ENCODE measurements around the gene PALLD. TPM values are rescaled to one million over a fixed set of nuclear protein-coding genes. Genes with fewer than 3 reads are reported as not detected.
A peak's percentile ranks its signal among the peaks of the same experiment; 100 is the strongest.
"Not testable (repeated sequence)": the region's sequence is repeated elsewhere in the genome, so short reads cannot be mapped to it uniquely, and the experiment has no call there.

PALLD gene
- polyA plus RNA-seq, 1 donor (not counting 4 experiments of a cell fraction or from before 2014, with no cell fraction given) = 136 TPM

GRCh38 chr4:168451744-168452390 lies 45.0 kb upstream of the PALLD start:
- Histone ChIP-seq H3K27me3 (ENCODE audit: control insufficient read depth, extremely low read depth, insufficient read depth, low read length) (no peaks in the 10 kb centered on the region), H3K36me3 (ENCODE audit: control insufficient read depth in 2 of 2, extremely low read depth in 1 of 2, insufficient read depth in 2 of 2, low read length in 2 of 2) (peaks cover 0 to 9% of the 10 kb centered on the region in 2 experiments), H4K20me1 (ENCODE audit: control insufficient read depth, extremely low read depth, insufficient read depth, low read length) (no peaks in the 10 kb centered on the region), H3K9ac (ENCODE audit: control insufficient read depth, extremely low read depth, insufficient read depth, low read length) (no peak overlapping the region), H3K4me2 (ENCODE audit: control insufficient read depth, extremely low read depth, insufficient read depth, low read depth, low read length) (peak overlapping the region; percentile 20), H3K27ac (ENCODE audit: control insufficient read depth, insufficient read depth, low read length) (peak overlapping the region; percentile 10), H3K4me1 (ENCODE audit: control insufficient read depth, extremely low read depth, insufficient read depth, low read length) (peaks cover 14% of the 10 kb centered on the region), H3K9me1 (ENCODE audit: control insufficient read depth, extremely low read depth, insufficient read depth, low read length) (no peaks in the 10 kb centered on the region), H3K4me3 (ENCODE audit: control insufficient read depth in 2 of 3, extremely low read depth in 1 of 3, insufficient read depth in 2 of 3, low read depth in 1 of 3, low read length in 3 of 3) (no peak overlapping the region), H3K79me2 (ENCODE audit: control insufficient read depth, insufficient read depth, low read length) (no peaks in the 10 kb centered on the region), H2AFZ (ENCODE audit: control insufficient read depth, low read length) (no peak overlapping the region), H3K9me3 (ENCODE audit: control insufficient read depth, low read depth, low read length) (no peaks in the 10 kb centered on the region)
- DNase-seq (ENCODE audit: low read depth, low spot score) (peak; percentile 36), FAIRE-seq (peak; percentile 90)
- no peak for TF ChIP-seq CTCF (optimal IDR thresholded peaks at IDR 0.05 in 1 of 3, IDR thresholded peaks at IDR 0.05 in 1 of 3, conservative IDR thresholded peaks at IDR 0.05 in 1 of 3; ENCODE audit: extremely low read depth in 1 of 3, insufficient read depth in 2 of 3, low read length in 3 of 3)
- no peak for TF ChIP-seq EZH2 (IDR thresholded peaks at IDR 0.05; ENCODE audit: low read length)
- dilution Hi-C loops (cut with MboI; ENCODE audit: extremely low pct_ligation_motif_present, low sequenced_read_pairs) = no loop called here

GRCh38 chr4:168453146-168453545 lies 43.7 kb upstream of the PALLD start:
- H3K9me1 ChIP-seq (ENCODE audit: control insufficient read depth, extremely low read depth, insufficient read depth, low read length) = no peaks in the 10 kb centered on the region
- no peak for TF ChIP-seq CTCF (optimal IDR thresholded peaks at IDR 0.05 in 1 of 3, IDR thresholded peaks at IDR 0.05 in 1 of 3, conservative IDR thresholded peaks at IDR 0.05 in 1 of 3; ENCODE audit: extremely low read depth in 1 of 3, insufficient read depth in 2 of 3, low read length in 3 of 3)
- TF ChIP-seq EZH2 (IDR thresholded peaks at IDR 0.05; ENCODE audit: low read length) = no peak
- H3K4me1 ChIP-seq (ENCODE audit: control insufficient read depth, extremely low read depth, insufficient read depth, low read length) = peaks cover 14% of the 10 kb centered on the region
- H3K9me3 ChIP-seq (ENCODE audit: control insufficient read depth, low read depth, low read length) = no peaks in the 10 kb centered on the region
- no peaks in the 10 kb centered on the region for H4K20me1 ChIP-seq (ENCODE audit: control insufficient read depth, extremely low read depth, insufficient read depth, low read length)
- peaks cover 0 to 9% of the 10 kb centered on the region in 2 experiments for H3K36me3 ChIP-seq (ENCODE audit: control insufficient read depth in 2 of 2, extremely low read depth in 1 of 2, insufficient read depth in 2 of 2, low read length in 2 of 2)
- no peak overlapping the region for H3K9ac ChIP-seq (ENCODE audit: control insufficient read depth, extremely low read depth, insufficient read depth, low read length)
- H3K27ac ChIP-seq (ENCODE audit: control insufficient read depth, insufficient read depth, low read length) = no peak overlapping the region
- no peak overlapping the region for H2AFZ ChIP-seq (ENCODE audit: control insufficient read depth, low read length)
- H3K79me2 ChIP-seq (ENCODE audit: control insufficient read depth, insufficient read depth, low read length) = no peaks in the 10 kb centered on the region
- H3K27me3 ChIP-seq (ENCODE audit: control insufficient read depth, extremely low read depth, insufficient read depth, low read length) = no peaks in the 10 kb centered on the region
- no peak overlapping the region for H3K4me3 ChIP-seq (ENCODE audit: control insufficient read depth in 2 of 3, extremely low read depth in 1 of 3, insufficient read depth in 2 of 3, low read depth in 1 of 3, low read length in 3 of 3)
- no peak overlapping the region for H3K4me2 ChIP-seq (ENCODE audit: control insufficient read depth, extremely low read depth, insufficient read depth, low read depth, low read length)
- DNase-seq (ENCODE audit: low read depth, low spot score) = no peak
- dilution Hi-C loops (cut with MboI; ENCODE audit: extremely low pct_ligation_motif_present, low sequenced_read_pairs) = no loop called here
- no peak for FAIRE-seq

- H3K36me3 ChIP-seq (ENCODE audit: control insufficient read depth in 2 of 2, extremely low read depth in 1 of 2, insufficient read depth in 2 of 2, low read length in 2 of 2); H3K4me1 ChIP-seq (ENCODE audit: control insufficient read depth, extremely low read depth, insufficient read depth, low read length); H3K4me2 ChIP-seq (ENCODE audit: control insufficient read depth, extremely low read depth, insufficient read depth, low read depth, low read length); FAIRE-seq; H3K27me3 ChIP-seq (ENCODE audit: control insufficient read depth, extremely low read depth, insufficient read depth, low read length); DNase-seq (ENCODE audit: low read depth, low spot score); H3K9me1 ChIP-seq (ENCODE audit: control insufficient read depth, extremely low read depth, insufficient read depth, low read length); H3K79me2 ChIP-seq (ENCODE audit: control insufficient read depth, insufficient read depth, low read length); H3K9ac ChIP-seq (ENCODE audit: control insufficient read depth, extremely low read depth, insufficient read depth, low read length); H3K9me3 ChIP-seq (ENCODE audit: control insufficient read depth, low read depth, low read length); H3K27ac ChIP-seq (ENCODE audit: control insufficient read depth, insufficient read depth, low read length); H2AFZ ChIP-seq (ENCODE audit: control insufficient read depth, low read length); H4K20me1 ChIP-seq (ENCODE audit: control insufficient read depth, extremely low read depth, insufficient read depth, low read length); dilution Hi-C loops (cut with MboI; ENCODE audit: extremely low pct_ligation_motif_present, low sequenced_read_pairs); H3K4me3 ChIP-seq (ENCODE audit: control insufficient read depth in 2 of 3, extremely low read depth in 1 of 3, insufficient read depth in 2 of 3, low read depth in 1 of 3, low read length in 3 of 3): not testable (repeated sequence)
Measured at GRCh38 chr4:168458256-168458655, 38.6 kb upstream of the PALLD start.

All from keratinocyte (primary cell).